ENCODE measurements around the gene FYN.

Gene FYN

DNA sequence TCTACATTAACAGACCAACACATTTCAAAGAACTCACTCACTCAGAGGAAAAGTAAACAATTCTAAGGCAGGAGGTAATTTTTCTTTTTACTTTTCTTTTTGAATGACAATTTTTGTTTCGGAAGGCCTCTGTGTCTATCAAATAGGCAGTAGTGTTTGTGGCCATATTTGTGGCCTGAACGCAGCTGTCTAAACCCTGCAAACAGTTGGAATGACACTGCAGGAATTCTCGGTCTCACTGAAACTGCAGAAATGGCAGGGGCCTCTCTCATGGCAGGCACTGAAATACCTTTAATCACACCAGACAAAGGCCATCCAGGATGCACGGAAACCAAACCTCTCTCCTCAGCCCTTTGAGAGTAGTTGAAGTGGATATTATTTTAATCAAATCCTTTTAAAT, 30.4 kb downstream of the FYN start:
- H3K9me3 ChIP-seq (ENCODE audit: control insufficient read depth, insufficient read depth, low read length) = no peaks in the 10 kb centered on the region
- peaks cover 6% of the 10 kb centered on the region; the same call in 1 of the 2 replicates for H4K20me1 ChIP-seq (ENCODE audit: control insufficient read depth, insufficient read depth, low read depth, low read length)
- H3K4me1 ChIP-seq (ENCODE audit: control insufficient read depth, low read length) = peaks cover 25% of the 10 kb centered on the region
- TF ChIP-seq EZH2phosphoT487 (IDR thresholded peaks at IDR 0.05; ENCODE audit: borderline replicate concordance, low read length) = no peak
- TF ChIP-seq, protein P1, sequence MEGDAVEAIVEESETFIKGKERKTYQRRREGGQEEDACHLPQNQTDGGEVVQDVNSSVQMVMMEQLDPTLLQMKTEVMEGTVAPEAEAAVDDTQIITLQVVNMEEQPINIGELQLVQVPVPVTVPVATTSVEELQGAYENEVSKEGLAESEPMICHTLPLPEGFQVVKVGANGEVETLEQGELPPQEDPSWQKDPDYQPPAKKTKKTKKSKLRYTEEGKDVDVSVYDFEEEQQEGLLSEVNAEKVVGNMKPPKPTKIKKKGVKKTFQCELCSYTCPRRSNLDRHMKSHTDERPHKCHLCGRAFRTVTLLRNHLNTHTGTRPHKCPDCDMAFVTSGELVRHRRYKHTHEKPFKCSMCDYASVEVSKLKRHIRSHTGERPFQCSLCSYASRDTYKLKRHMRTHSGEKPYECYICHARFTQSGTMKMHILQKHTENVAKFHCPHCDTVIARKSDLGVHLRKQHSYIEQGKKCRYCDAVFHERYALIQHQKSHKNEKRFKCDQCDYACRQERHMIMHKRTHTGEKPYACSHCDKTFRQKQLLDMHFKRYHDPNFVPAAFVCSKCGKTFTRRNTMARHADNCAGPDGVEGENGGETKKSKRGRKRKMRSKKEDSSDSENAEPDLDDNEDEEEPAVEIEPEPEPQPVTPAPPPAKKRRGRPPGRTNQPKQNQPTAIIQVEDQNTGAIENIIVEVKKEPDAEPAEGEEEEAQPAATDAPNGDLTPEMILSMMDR (IDR thresholded peaks at IDR 0.05; ENCODE audit: low read depth, low read length, poor library complexity, severe bottlenecking) = no peak
- H3K36me3 ChIP-seq (ENCODE audit: control insufficient read depth, low read length) = no peaks in the 10 kb centered on the region
- no peak overlapping the region for H3K4me3 ChIP-seq (ENCODE audit: low read length)
- no peaks in the 10 kb centered on the region for H3K27me3 ChIP-seq (ENCODE audit: control insufficient read depth, low read length)
- no peak overlapping the region for H3K4me2 ChIP-seq (ENCODE audit: low read length)
- no peaks in the 10 kb centered on the region for H3K79me2 ChIP-seq (ENCODE audit: control insufficient read depth, low read length)
- no peak overlapping the region for H3K27ac ChIP-seq (ENCODE audit: low read depth, low read length)
- H3F3A ChIP-seq (ENCODE audit: control insufficient read depth, insufficient read depth) = no peaks in the 10 kb centered on the region; the same call in 1 of the 2 replicates
- no peaks in the 10 kb centered on the region for H3K9me2 ChIP-seq (replicated peaks; ENCODE audit: control insufficient read depth, low read length)

DNA sequence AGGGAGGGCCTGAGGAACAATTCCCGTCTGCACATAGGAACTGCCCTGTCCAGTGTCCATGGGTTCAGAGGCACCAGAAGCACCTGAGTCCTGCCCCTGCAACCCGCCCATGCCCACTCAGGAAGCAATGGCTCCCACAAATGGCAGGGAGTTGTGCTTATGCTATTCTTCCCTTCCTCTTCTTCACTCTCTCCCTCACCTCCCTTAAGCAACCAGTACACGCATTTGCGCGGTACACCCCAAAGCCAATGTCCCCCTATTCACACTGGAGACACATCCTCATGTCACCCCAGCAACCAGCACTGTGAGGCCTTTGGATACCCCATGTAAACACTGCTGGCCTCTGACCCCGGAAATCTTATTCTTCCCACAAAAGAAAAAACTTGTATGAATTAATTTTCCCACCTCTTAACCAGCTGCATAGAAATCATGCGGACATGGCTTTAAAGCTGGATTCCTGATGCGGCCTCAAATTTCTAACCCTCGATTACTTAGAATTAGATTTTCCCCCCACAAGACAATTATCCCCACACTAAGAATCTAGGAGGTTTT, 30.9 kb downstream of the FYN start:
- no peaks in the 10 kb centered on the region for H3K27me3 ChIP-seq (ENCODE audit: control insufficient read depth, low read length)
- H4K20me1 ChIP-seq (ENCODE audit: control insufficient read depth, insufficient read depth, low read depth, low read length) = peaks cover under 1% of the 10 kb centered on the region; the same call in 1 of the 2 replicates
- H3K4me3 ChIP-seq (ENCODE audit: low read length) = no peak overlapping the region; the same call in 1 of the 2 replicates
- TF ChIP-seq, protein P1 (IDR thresholded peaks at IDR 0.05; ENCODE audit: low read depth, low read length, poor library complexity, severe bottlenecking) = no peak
- no peak for TF ChIP-seq EZH2phosphoT487 (IDR thresholded peaks at IDR 0.05; ENCODE audit: borderline replicate concordance, low read length)
- H3F3A ChIP-seq (ENCODE audit: control insufficient read depth, insufficient read depth) = no peaks in the 10 kb centered on the region; the same call in 1 of the 2 replicates
- no peaks in the 10 kb centered on the region for H3K36me3 ChIP-seq (ENCODE audit: control insufficient read depth, low read length)
- H3K79me2 ChIP-seq (ENCODE audit: control insufficient read depth, low read length) = no peaks in the 10 kb centered on the region
- H3K9me3 ChIP-seq (ENCODE audit: control insufficient read depth, insufficient read depth, low read length) = no peaks in the 10 kb centered on the region
- peaks cover 25% of the 10 kb centered on the region for H3K4me1 ChIP-seq (ENCODE audit: control insufficient read depth, low read length)
- peak overlapping the region; percentile 26; the same call in 1 of the 2 replicates for H3K4me2 ChIP-seq (ENCODE audit: low read length)
- no peaks in the 10 kb centered on the region for H3K9me2 ChIP-seq (replicated peaks; ENCODE audit: control insufficient read depth, low read length)
- no peak overlapping the region for H3K27ac ChIP-seq (ENCODE audit: low read depth, low read length)

GRCh38 chr6:111841822-111842221, 31.4 kb downstream of the FYN start:
- Histone ChIP-seq H4K20me1 (ENCODE audit: control insufficient read depth, insufficient read depth, low read depth, low read length) (no peaks in the 10 kb centered on the region), H3K27me3 (ENCODE audit: control insufficient read depth, low read length) (no peaks in the 10 kb centered on the region), H3K4me3 (ENCODE audit: low read length) (no peak overlapping the region; the same call in 1 of the 2 replicates), H3K4me2 (ENCODE audit: low read length) (peak overlapping the region; percentile 26; the same call in 1 of the 2 replicates), H3K4me1 (ENCODE audit: control insufficient read depth, low read length) (peaks cover 25% of the 10 kb centered on the region), H3K9me3 (ENCODE audit: control insufficient read depth, insufficient read depth, low read length) (no peaks in the 10 kb centered on the region), H3F3A (ENCODE audit: control insufficient read depth, insufficient read depth) (no peaks in the 10 kb centered on the region; the same call in 1 of the 2 replicates), H3K79me2 (ENCODE audit: control insufficient read depth, low read length) (no peaks in the 10 kb centered on the region), H3K9me2 (replicated peaks; ENCODE audit: control insufficient read depth, low read length) (no peaks in the 10 kb centered on the region), H3K36me3 (ENCODE audit: control insufficient read depth, low read length) (no peaks in the 10 kb centered on the region), H3K27ac (ENCODE audit: low read depth, low read length) (no peak overlapping the region)
- no peak for TF ChIP-seq EZH2phosphoT487 (IDR thresholded peaks at IDR 0.05; ENCODE audit: borderline replicate concordance, low read length)
- TF ChIP-seq, protein P1 (IDR thresholded peaks at IDR 0.05; ENCODE audit: low read depth, low read length, poor library complexity, severe bottlenecking) = no peak

Data from DOHH2 (cell line).